KMS-11 (cell line): ENCODE results near the gene GNS.
"Not testable (repeated sequence)": the region's sequence is repeated elsewhere in the genome, so short reads cannot be mapped to it uniquely, and the experiment has no call there.

ENCODE experiments used
- H2AFZ ChIP-seq: fragments of 200-600 bp; sonication (generic); 2 replicates; pipeline ENCODE4 v1.6.1; 2016; ENCODE audit warnings: antibody characterized with exemption, mixed run types, low read depth
- H3K27ac ChIP-seq: fragments of 200-600 bp; sonication (generic); 2 replicates; pipeline ENCODE4 v1.6.1; 2016; ENCODE audit warnings: mild to moderate bottlenecking, mixed run types
- H3K27me3 ChIP-seq: fragments of 200-600 bp; sonication (generic); 2 replicates; pipeline ENCODE4 v1.6.1; 2017; ENCODE audit warnings: mild to moderate bottlenecking, low read depth, mixed run types, moderate library complexity; ENCODE audit not compliant: insufficient read depth
- H3K36me3 ChIP-seq: fragments of 200-600 bp; sonication (generic); 2 replicates; pipeline ENCODE4 v1.6.1; 2017; ENCODE audit warnings: mild to moderate bottlenecking, mixed run types; ENCODE audit not compliant: insufficient read depth
- H3K4me1 ChIP-seq: fragments of 200-600 bp; sonication (generic); 2 replicates; pipeline ENCODE4 v1.6.1; 2016; ENCODE audit warnings: mild to moderate bottlenecking, low read depth, mixed run types; ENCODE audit not compliant: poor library complexity, severe bottlenecking
- H3K4me2 ChIP-seq: fragments of 200-600 bp; sonication (generic); 2 replicates; pipeline ENCODE4 v1.7.0; 2016; ENCODE audit warnings: mild to moderate bottlenecking, mixed run types
- H3K4me3 ChIP-seq: fragments of 200-600 bp; sonication (generic); IDR thresholded peaks from 2 replicates; pipeline ENCODE4 v1.6.1; 2017; ENCODE audit warnings: low read depth, low read length, mixed read lengths; ENCODE audit not compliant: insufficient read depth
- H3K79me2 ChIP-seq: fragments of 200-600 bp; sonication (generic); 2 replicates; pipeline ENCODE4 v1.6.1; 2016; ENCODE audit warnings: low read depth, mixed run types; ENCODE audit not compliant: insufficient read depth
- H3K9ac ChIP-seq: fragments of 200-600 bp; sonication (generic); 2 replicates; pipeline ENCODE4 v1.6.1; 2016; ENCODE audit warnings: mild to moderate bottlenecking, mixed run types
- H4K20me1 ChIP-seq: fragments of 200-600 bp; sonication (generic); 2 replicates; pipeline ENCODE4 v1.6.1; 2016; ENCODE audit warnings: mild to moderate bottlenecking, mixed run types; ENCODE audit not compliant: insufficient read depth
- CTCF ChIP-seq: fragments of 200-600 bp; sonication (generic); conservative IDR thresholded peaks from 2 replicates; pipeline ENCODE4 v1.6.1; 2017; ENCODE audit warnings: low read depth, mild to moderate bottlenecking, antibody characterized with exemption, low read length, moderate library complexity, mixed read lengths

The GNS gene

GRCh38 chr12:64802180-64802775 is 43.1 kb upstream of the GNS start:
- not testable (repeated sequence) for H3K36me3 ChIP-seq, H3K79me2 ChIP-seq, H3K4me2 ChIP-seq, H3K27ac ChIP-seq, H4K20me1 ChIP-seq, H3K9ac ChIP-seq, H3K4me3 ChIP-seq, H3K27me3 ChIP-seq, H2AFZ ChIP-seq
- peak; percentile 97 for TF ChIP-seq CTCF
- H3K4me1 ChIP-seq = peaks cover 16% of the 10 kb centered on the region

DNA sequence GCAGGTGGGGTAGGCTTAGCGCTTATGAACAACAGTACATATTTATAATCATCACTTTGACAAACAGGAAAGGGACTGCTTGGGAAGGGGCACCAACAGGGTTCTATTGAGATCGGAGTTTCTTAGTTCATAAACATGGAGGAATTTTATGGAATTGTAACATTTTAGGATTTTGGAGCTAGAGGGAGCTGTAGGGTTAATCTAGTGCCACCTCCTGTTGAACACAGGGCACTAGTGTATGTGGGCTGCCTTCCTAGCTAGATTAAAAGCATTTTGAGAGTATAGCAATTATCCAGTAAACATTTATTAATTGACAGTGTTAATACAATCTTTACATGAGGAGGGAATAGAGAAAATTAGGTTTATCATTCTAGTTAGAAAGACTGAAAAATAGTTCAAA is 42.2 kb upstream of the GNS start:
- Histone ChIP-seq H3K36me3 (no peaks in the 10 kb centered on the region), H3K79me2 (no peaks in the 10 kb centered on the region), H3K4me1 (peaks cover 16% of the 10 kb centered on the region), H4K20me1 (no peaks in the 10 kb centered on the region), H3K27me3 (no peaks in the 10 kb centered on the region), H3K4me2 (no peak overlapping the region), H3K27ac (no peak overlapping the region), H2AFZ (no peak overlapping the region), H3K4me3 (no peak overlapping the region), H3K9ac (no peak overlapping the region)
- no peak for TF ChIP-seq CTCF

- no peak for TF ChIP-seq CTCF
- no peak overlapping the region for H3K27ac ChIP-seq
- H3K4me2 ChIP-seq = no peak overlapping the region
- no peak overlapping the region for H2AFZ ChIP-seq
- H3K4me3 ChIP-seq = no peak overlapping the region
- no peaks in the 10 kb centered on the region for H3K36me3 ChIP-seq
- H3K79me2 ChIP-seq = no peaks in the 10 kb centered on the region
- no peak overlapping the region for H3K9ac ChIP-seq
- no peaks in the 10 kb centered on the region for H3K27me3 ChIP-seq
- H3K4me1 ChIP-seq = peaks cover 23% of the 10 kb centered on the region
- H4K20me1 ChIP-seq = no peaks in the 10 kb centered on the region
These were observed 41.4 kb upstream of the GNS start for GRCh38 chr12:64800640-64801039.

DNA sequence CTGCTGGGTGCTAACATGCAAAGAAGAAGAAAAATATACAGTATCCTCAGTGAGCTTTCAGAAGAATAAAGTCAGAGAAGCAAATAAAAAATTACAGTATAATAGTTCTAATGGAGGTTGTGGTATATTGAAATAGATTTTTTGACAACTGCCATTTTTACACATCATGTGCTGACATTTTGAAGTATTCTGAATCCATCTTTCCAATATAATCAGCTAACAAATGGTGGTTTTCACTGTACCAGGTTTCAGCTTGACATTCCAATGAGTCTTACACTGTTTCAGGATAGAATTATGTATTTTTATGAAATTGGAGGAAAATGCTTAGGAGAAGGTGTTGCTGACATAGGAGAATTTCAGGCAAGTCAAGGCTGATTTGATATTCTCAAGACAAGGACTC is 39.0 kb upstream of the GNS start:
- peaks cover 38% of the 10 kb centered on the region for H3K4me1 ChIP-seq
- H3K4me2 ChIP-seq = no peak overlapping the region
- no peaks in the 10 kb centered on the region for H3K27me3 ChIP-seq
- H2AFZ ChIP-seq = no peak overlapping the region
- no peaks in the 10 kb centered on the region for H3K79me2 ChIP-seq
- no peak overlapping the region for H3K9ac ChIP-seq
- H4K20me1 ChIP-seq = no peaks in the 10 kb centered on the region
- H3K4me3 ChIP-seq = no peak overlapping the region
- no peak overlapping the region for H3K27ac ChIP-seq
- TF ChIP-seq CTCF = no peak
- H3K36me3 ChIP-seq = no peaks in the 10 kb centered on the region
